IPS-11a (cell line): Measurements from ENCODE around the gene TMEM186.
A peak's percentile ranks its signal among the peaks of the same experiment; 100 is the strongest.
"Not testable (repeated sequence)": the region's sequence is repeated elsewhere in the genome, so short reads cannot be mapped to it uniquely, and the experiment has no call there.

Experiments
- H3K4me3 ChIP-seq: one replicate; pipeline ENCODE4 v1.5.1; 2013; ENCODE audit warnings: low read depth, low read length, control low read depth

Gene TMEM186

GRCh38 chr16:8812162-8812843, 14.9 kb upstream of the TMEM186 start:
- H3K4me3 ChIP-seq = no peak overlapping the region

DNA sequence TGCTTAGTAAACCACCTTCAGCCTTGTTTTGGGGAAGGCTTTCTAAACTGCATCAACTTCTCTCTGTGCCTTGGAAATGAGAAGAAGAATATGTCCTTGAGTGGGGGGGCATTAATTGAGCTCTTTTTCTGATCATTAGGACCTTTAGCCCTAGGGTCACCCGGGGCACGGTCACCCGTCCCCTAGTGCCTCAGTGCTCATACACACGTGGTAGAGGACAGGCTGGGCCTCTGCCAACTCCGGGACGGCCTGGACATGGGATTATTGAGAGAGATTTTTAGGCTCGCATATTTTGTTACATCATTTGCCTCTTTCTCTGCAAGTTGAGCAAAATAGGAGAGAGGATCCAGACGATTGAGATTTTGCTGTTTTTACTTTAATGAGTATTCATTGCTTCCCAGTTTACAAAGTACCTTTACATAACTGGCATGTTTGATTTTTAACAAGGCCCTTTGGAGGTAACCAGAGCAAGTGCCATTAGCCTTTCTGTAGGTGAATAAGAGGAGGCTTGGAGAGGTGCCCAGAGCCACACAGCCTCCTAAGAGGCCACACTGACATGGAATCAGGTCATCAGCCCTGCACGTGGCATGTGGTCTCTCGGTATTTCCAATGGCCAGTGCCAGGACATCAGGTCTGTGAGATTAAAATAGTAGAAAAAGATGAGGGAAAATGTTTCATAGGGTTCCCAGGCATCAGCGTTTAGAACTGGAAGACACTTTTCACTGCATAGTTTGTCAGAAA, 11.3 kb upstream of the TMEM186 start:
- H3K4me3 ChIP-seq = no peak overlapping the region

- H3K4me3 ChIP-seq = no peak overlapping the region
Observed at GRCh38 chr16:8808009-8808408, 10.6 kb upstream of the TMEM186 start.

DNA sequence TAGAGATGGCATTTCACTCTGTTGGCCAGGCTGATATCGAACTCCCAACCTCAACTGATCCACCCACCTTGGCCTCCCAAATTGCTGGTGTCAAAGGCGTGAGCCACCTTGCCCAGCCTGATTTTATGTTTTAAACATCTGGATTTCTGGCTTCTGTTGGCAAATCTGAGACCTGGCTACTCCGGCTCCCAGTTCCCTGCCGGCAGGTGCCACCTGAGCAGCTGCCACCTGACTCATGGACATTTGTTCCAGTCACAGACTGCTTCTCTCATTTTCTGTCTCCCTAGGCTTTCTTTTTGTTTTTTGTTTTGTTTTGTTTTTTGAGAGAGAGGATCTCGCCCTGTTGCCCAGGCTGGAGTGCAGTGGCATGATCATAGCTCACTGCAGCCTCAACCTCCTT, 9.8 kb upstream of the TMEM186 start:
- no peak overlapping the region for H3K4me3 ChIP-seq

DNA sequence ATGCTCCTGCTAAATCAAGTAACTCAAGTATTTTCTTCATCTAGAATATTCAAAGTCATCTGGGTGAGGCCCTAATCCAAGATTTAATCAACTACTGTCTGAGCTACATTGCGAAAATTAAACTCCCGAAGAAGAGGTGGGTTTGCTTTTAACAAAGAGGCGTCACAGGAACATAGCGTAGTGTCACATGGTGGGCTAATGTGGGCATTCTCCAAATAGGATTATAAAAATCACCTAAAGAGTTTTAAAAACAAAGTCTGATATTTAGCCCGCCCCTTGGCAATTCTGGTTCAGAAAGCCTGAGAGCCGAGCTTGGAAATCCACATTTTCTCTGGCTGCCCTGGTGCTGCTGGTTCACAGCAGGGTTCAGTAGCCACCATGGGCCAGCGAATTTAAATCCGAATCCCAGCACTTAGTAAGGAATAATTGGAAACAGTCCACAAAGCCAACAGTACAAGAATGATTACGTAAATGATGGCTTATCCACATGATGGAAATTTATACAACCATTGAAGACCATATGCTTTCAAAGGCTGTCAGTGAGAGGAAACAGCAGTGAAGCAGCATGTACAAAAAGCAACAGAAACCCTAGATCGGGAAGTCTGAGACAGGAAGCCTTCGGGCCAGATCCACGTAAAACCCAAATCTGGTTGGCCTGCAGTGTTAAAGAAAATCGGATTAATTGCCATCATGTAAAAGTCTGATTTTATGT, 9.0 kb upstream of the TMEM186 start:
- H3K4me3 ChIP-seq = no peak overlapping the region

- H3K4me3 ChIP-seq = no peak overlapping the region
Observed at GRCh38 chr16:8804313-8804712, 6.9 kb upstream of the TMEM186 start.

GRCh38 chr16:8803733-8804132, 6.3 kb upstream of the TMEM186 start:
- not testable (repeated sequence) for H3K4me3 ChIP-seq

DNA sequence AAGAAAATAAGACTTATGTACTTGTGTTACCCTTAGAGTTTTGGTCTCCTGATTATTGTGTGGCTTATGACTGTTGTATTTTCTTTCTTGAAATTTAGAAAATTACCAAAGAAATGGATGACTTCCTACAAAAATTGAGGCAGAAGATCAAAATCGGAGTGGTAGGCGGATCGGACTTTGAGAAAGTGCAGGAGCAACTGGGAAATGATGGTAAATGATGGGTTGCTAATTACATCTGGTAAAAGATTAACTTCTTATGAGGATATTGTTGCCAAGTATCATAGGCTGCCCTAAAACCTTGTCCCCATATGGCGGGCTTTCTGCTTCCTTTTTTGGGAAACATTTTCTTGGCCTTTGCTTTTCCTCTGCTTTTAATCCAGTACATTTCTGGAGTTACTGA, 4.3 kb upstream of the TMEM186 start:
- H3K4me3 ChIP-seq = no peak overlapping the region

DNA sequence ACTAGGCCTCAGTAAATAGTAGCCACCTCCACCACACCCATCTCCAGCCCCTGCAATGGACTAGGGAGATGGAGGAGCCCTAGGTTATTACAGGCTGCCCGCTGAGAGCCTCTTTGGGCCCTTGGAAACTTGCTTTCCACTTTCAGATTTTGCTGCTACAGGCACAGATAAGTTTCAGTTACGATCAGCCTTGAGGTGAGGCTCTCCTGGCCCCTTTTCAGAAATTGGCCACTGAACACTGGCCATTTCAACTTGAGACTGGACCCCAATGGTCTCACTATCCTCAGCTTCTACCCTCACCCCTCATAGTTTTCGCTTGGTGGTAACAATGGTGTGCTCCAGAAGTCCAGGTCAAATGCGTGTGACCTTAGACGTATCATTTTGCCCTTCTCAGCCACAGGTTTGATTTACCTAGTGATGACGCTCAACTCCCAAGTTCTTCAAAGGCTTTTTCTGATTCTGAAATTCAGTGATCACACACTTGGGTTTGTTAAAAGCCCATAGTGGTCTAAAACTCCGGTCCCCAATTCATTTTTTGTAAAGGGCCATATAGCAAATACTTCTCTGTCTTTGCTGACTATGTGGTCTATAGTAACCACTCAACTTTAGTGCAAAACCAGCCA, 1.2 kb upstream of the TMEM186 start:
- peak overlapping the region; percentile 97 for H3K4me3 ChIP-seq

DNA sequence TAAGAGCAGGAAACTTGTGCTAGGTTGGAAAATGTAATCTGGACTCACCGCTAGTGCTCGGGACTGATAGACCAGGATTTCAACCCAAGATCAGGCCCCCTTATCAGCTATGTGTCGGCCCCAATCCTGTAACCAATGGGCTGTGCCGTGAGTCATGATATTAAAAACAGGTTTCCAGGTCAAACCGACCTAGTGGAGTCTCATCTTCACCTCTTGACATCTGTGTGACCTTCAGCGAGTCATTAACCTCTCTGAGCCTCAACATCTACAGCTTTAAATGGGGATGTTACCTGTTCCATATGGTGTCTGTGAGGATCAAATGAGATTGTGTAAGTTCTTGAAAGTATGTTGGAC, 712 bp upstream of the TMEM186 start:
- H3K4me3 ChIP-seq = peak overlapping the region; percentile 97

DNA sequence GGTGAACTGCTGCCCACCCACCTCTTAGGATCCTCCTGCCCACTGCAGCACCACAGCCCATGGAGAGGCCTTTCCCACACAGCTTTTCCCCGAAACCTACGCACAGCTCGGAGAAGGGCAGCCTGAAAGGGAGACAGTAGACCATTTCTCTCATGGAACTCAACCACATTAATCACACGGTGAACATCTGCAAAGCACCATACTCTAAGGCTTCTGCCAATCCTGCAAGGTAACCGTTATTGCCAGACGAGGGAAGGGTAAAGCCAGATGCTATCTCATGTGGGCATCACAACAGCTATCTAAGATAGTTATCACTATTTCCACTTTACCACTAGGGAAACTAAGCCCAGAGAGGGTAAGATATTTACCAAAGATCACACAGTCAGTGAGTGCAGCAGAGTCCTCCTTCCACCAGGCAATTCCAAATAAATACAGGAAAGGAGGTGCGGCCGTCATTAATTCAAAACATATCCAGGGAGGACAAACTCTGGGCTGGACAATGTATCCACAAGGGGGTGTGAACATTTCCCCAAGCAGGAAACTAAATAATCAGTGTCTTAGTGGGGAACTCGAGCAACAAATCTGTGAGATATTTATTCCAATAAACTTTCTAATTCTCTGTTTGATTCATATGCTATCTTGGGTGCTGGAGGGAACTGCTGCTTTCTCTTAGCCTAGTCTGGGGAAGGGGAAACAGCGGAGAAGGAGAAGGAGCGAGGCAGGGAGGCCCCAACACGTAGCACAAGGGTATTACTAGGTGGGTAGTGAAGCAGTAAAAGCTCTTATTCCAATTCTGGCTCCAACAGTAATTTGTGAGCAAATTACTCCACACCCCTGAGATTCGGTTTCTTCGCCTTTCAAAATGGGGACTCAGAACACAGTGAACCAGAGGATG, 723 bp downstream of the TMEM186 start:
- peak overlapping the region; percentile 97 for H3K4me3 ChIP-seq

DNA sequence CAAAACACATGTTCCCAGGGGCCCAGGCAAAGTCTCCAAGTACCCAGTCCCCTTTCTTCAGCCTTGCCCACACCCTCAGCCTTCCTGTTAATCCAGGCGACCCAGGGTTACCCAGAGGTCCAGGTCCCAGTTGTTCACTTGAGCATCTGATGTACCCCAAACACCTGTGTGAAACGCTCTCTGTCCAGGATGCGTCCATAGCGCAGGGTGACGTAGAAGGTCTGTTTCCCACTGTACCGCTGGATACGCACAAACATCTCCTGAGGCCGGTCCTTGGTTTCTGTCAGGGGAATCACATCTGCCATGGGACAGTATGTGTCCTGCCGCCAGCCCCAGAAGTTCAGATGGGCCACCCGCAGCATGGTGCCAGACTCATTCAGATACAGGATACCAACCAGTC, 1.6 kb downstream of the TMEM186 start:
- H3K4me3 ChIP-seq = no peak overlapping the region

- no peak overlapping the region for H3K4me3 ChIP-seq
Observed at GRCh38 chr16:8795091-8795490, 2.3 kb downstream of the TMEM186 start.

DNA sequence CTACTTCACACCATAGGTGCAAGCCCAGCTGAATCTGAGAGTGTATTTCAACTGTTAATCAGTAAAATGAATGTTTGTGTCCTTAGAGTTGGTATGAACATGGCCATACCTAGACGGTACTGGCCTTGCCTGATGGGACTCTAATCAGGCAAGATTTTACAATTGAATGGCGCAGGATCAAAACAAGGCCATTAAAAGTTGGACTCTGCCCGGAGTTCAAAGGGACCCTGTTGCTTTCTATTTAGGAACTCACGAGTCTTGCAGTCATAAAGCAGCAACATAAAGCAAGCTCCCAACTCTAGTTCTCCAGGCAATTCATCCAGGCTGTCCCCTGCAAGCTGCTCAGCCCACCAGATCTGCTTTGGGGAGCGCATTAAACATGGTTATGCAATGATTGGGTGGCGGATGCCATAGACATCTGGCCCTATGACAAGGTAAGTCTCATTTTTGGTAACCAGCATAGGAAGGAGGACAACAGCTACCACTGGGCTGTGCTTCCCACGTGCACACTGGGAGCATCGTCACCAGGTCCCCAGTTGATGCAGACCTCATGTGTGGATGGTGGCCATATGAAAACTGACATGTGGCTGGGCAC, 8.8 kb downstream of the TMEM186 start:
- no peak overlapping the region for H3K4me3 ChIP-seq

GRCh38 chr16:8786316-8786715, 11.1 kb downstream of the TMEM186 start:
- H3K4me3 ChIP-seq = not testable (repeated sequence)

DNA sequence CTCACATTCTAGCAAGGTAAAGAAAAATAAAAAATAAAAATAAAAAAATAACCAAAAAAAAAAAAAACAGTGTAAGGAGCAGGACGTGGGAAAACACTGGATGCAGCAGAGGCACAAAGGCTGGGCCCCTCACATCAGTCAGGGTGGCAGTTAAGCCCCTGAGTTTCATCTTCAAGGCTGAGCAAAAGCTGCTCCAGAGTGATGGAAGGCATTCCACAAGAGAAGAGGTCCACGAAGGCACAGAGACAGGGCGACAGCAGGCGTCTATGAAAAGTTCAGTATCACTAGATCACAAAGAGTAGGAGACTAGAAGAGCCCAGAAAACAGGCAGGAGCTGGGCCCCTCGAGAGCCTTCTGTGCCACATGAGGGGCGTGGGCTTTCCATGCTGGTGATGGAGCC, 12.0 kb downstream of the TMEM186 start:
- no peak overlapping the region for H3K4me3 ChIP-seq

DNA sequence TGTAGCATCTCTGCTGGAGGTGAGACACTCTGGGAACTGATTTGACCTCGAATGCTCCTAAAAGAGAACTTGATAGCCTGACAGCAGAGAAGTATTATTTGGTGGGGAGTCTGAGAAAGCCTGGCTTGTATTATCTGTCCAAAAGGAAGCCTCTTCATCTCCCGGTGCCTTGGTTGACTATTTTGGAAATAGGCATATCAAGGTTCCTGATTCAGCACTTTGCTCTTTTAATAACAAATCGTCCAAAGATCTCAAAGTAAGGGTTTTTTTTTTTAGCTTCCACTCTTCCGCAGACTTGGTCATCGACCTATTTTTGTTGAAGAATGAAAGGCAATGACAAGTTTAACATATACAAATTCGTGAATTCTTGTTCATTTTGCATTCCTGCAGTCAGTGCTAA, 14.8 kb downstream of the TMEM186 start:
- H3K4me3 ChIP-seq = no peak overlapping the region

- H3K4me3 ChIP-seq = no peak overlapping the region
Observed at GRCh38 chr16:8781797-8782196, 15.6 kb downstream of the TMEM186 start.

DNA sequence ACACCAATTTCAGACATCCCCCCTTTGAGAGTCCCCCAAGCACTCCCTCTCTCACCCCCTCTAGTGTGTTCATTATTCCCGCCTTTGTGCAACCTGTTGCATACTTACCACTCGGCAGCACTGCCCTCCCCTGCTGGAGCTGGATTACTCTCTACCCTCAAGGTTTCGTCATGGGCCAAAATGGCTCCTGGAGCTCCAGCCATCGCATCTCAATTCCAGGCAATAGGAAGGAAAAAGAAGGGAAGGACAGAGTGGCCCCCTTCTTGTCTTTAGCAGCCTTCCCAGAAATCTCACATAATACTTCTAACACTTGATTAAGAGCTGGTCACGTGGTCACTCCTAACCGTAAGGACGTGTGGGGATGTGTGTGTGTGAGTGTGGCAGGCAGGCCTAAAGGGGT, 20.2 kb downstream of the TMEM186 start:
- H3K4me3 ChIP-seq = no peak overlapping the region

DNA sequence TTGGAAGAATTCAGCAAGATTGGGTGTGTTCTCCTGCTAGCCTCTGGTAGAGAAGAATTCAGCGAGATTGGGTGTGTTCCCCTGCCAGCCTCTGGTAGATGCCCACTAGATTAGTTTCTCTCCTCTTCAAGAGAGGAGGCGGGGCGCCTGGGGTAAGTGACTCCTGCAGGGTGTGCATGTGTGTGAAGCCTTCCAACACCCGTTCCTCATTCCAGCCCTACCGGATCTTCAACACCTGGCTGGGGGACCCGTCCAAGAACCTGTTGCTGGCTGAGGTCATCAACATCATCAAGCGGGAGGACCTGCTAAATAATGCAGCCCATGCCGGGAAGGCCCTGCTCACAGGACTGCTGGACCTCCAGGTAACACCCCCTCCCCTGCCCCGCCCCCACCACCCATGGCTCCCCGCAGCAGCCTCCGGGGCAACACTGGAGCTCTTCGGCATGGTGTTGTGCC, 21.3 kb downstream of the TMEM186 start:
- no peak overlapping the region for H3K4me3 ChIP-seq
